GM18858 (cell line): ENCODE measurements around the gene PTPRM.

ENCODE experiments used
- ATAC-seq: cut with Tn5 transposase; IDR thresholded peaks from one replicate; pipeline ENCODE4 v1.9.1; 2021; ENCODE audit not compliant: unreplicated experiment

The PTPRM gene

GRCh38 chr18:8207996-8208395, 640.9 kb downstream of the PTPRM start:
- no peak for ATAC-seq

GRCh38 chr18:8208716-8209115, 641.6 kb downstream of the PTPRM start:
- no peak for ATAC-seq

GRCh38 chr18:8212896-8213780, 646.0 kb downstream of the PTPRM start:
- no peak for ATAC-seq

- no peak for ATAC-seq
These were observed 648.6 kb downstream of the PTPRM start for GRCh38 chr18:8215741-8216140.

- no peak for ATAC-seq
These were observed 650.0 kb downstream of the PTPRM start for GRCh38 chr18:8217051-8217564.

- no peak for ATAC-seq
These were observed 651.1 kb downstream of the PTPRM start for GRCh38 chr18:8218197-8218596.

- ATAC-seq: no peak
These were observed 654.3 kb downstream of the PTPRM start for GRCh38 chr18:8221452-8221851.

GRCh38 chr18:8224576-8224975, 657.5 kb downstream of the PTPRM start:
- no peak for ATAC-seq

GRCh38 chr18:8229040-8229439, 661.9 kb downstream of the PTPRM start:
- no peak for ATAC-seq

- ATAC-seq: no peak
These were observed 662.7 kb downstream of the PTPRM start for GRCh38 chr18:8229787-8230186.

GRCh38 chr18:8231316-8231715, 664.2 kb downstream of the PTPRM start:
- no peak for ATAC-seq

- ATAC-seq: no peak
These were observed 665.7 kb downstream of the PTPRM start for GRCh38 chr18:8232791-8233190.

GRCh38 chr18:8235894-8236293, 668.8 kb downstream of the PTPRM start:
- ATAC-seq: no peak

- ATAC-seq: no peak
These were observed 671.4 kb downstream of the PTPRM start for GRCh38 chr18:8238507-8238906.

GRCh38 chr18:8241731-8242130, 674.6 kb downstream of the PTPRM start:
- ATAC-seq: no peak

- no peak for ATAC-seq
These were observed 675.1 kb downstream of the PTPRM start for GRCh38 chr18:8242151-8242696.

GRCh38 chr18:8247700-8248099, 680.6 kb downstream of the PTPRM start:
- no peak for ATAC-seq

- no peak for ATAC-seq
These were observed 681.5 kb downstream of the PTPRM start for GRCh38 chr18:8248576-8248975.

- ATAC-seq: no peak
These were observed 682.7 kb downstream of the PTPRM start for GRCh38 chr18:8249811-8250210.

GRCh38 chr18:8252371-8252770, 685.3 kb downstream of the PTPRM start:
- ATAC-seq: no peak

- ATAC-seq: no peak
These were observed 686.8 kb downstream of the PTPRM start for GRCh38 chr18:8253944-8254343.

- no peak for ATAC-seq
These were observed 687.5 kb downstream of the PTPRM start for GRCh38 chr18:8254654-8255053.
